HEK293 (cell line): ENCODE data around the gene OGFOD1.

Source experiments
- CTCF ChIA-PET: fragments of 350-600 bp; formaldehyde crosslinking; extraction: SDS; loops from one replicate; lab custom pipeline; 2021; ENCODE audit warnings: antibody characterized with exemption; lab: Yijun Ruan, JAX
- POLR2A ChIA-PET: fragments of 300-600 bp; formaldehyde crosslinking; extraction: SDS; loops from one replicate; lab custom pipeline; 2020; ENCODE audit warnings: antibody characterized with exemption, inconsistent platforms; lab: Yijun Ruan, JAX
- H3K27ac ChIP-seq: fragments of 200-500 bp; sonication (Bioruptor generic); 2 replicates; pipeline ENCODE4 v1.5.1; 2014; ENCODE audit warnings: low read depth, low read length, control low read depth, inconsistent platforms; ENCODE audit errors: extremely low read depth
- H3K36me3 ChIP-seq, 2 experiments: fragments of 200-500 bp in 1 of 2; sonication (Bioruptor generic) in 1 of 2; 1 replicate in 1 of 2; 2 replicates in 1 of 2; pipeline ENCODE4 v1.5.1; 2014 to 2017; ENCODE audit warnings: inconsistent platforms in 2 of 2, low read length in 2 of 2; ENCODE audit not compliant: control insufficient read depth in 2 of 2, insufficient read depth in 1 of 2
- H3K4me1 ChIP-seq: fragments of 200-500 bp; sonication (Bioruptor generic); 2 replicates; pipeline ENCODE4 v1.5.1; 2014; ENCODE audit warnings: mild to moderate bottlenecking, low read length, inconsistent platforms; ENCODE audit not compliant: control insufficient read depth, insufficient read depth
- H3K4me3 ChIP-seq: 2 replicates; pipeline ENCODE4 v1.5.1; 2011; ENCODE audit warnings: low read depth, mild to moderate bottlenecking, control low read depth, low read length, moderate library complexity
- H3K9me3 ChIP-seq: fragments of 200-500 bp; sonication (Bioruptor generic); 2 replicates; pipeline ENCODE4 v1.5.1; 2014; ENCODE audit warnings: low read depth, low read length, inconsistent platforms; ENCODE audit not compliant: control insufficient read depth, insufficient read depth
- FEZF1 ChIP-seq: fragments of 450-650 bp; formaldehyde crosslinking; IDR thresholded peaks from 2 replicates; pipeline ENCODE4 v1.5.1; 2016; ENCODE audit warnings: missing biosample characterization, missing genetic modification characterization
- HIC1 ChIP-seq: fragments of 450-650 bp; formaldehyde crosslinking; IDR thresholded peaks from 2 replicates; pipeline ENCODE4 v1.5.1; 2016; ENCODE audit warnings: missing biosample characterization, missing genetic modification characterization
- KLF1 ChIP-seq: fragments of 450-650 bp; formaldehyde crosslinking; IDR thresholded peaks from 2 replicates; pipeline ENCODE4 v1.5.1; 2016; ENCODE audit warnings: missing biosample characterization, missing genetic modification characterization
- PRDM6 ChIP-seq: fragments of 450-650 bp; formaldehyde crosslinking; IDR thresholded peaks from 2 replicates; pipeline ENCODE4 v1.5.1; 2017; ENCODE audit warnings: missing biosample characterization, missing genetic modification characterization
- ZBTB17 ChIP-seq: fragments of 450-650 bp; formaldehyde crosslinking; IDR thresholded peaks from 2 replicates; pipeline ENCODE4 v1.5.1; 2016; ENCODE audit warnings: missing biosample characterization, missing genetic modification characterization
- ZBTB49 ChIP-seq: fragments of 450-650 bp; formaldehyde crosslinking; IDR thresholded peaks from 2 replicates; pipeline ENCODE4 v1.5.1; 2016; ENCODE audit warnings: missing biosample characterization, missing genetic modification characterization, low read depth
- ZIC2 ChIP-seq: fragments of 450-650 bp; formaldehyde crosslinking; IDR thresholded peaks from 2 replicates; pipeline ENCODE4 v1.5.1; 2016; ENCODE audit warnings: missing biosample characterization, missing genetic modification characterization
- ZNF140 ChIP-seq: fragments of 450-650 bp; formaldehyde crosslinking; IDR thresholded peaks from 2 replicates; pipeline ENCODE4 v1.5.1; 2016; ENCODE audit warnings: missing biosample characterization, missing genetic modification characterization
- ZNF404 ChIP-seq: fragments of 450-650 bp; formaldehyde crosslinking; IDR thresholded peaks from 2 replicates; pipeline ENCODE4 v1.5.1; 2017; ENCODE audit warnings: missing biosample characterization, missing genetic modification characterization
- ZNF449 ChIP-seq: fragments of 450-650 bp; formaldehyde crosslinking; IDR thresholded peaks from 2 replicates; pipeline ENCODE4 v1.5.1; 2017; ENCODE audit warnings: missing biosample characterization, mild to moderate bottlenecking, missing genetic modification characterization, moderate library complexity
- ZNF473 ChIP-seq: fragments of 450-650 bp; formaldehyde crosslinking; IDR thresholded peaks from 2 replicates; pipeline ENCODE4 v1.5.1; 2017; ENCODE audit warnings: missing biosample characterization, missing genetic modification characterization
- ZNF623 ChIP-seq: fragments of 450-650 bp; formaldehyde crosslinking; IDR thresholded peaks from 2 replicates; pipeline ENCODE4 v1.5.1; 2016; ENCODE audit warnings: missing biosample characterization, missing genetic modification characterization
- ZNF658 ChIP-seq: fragments of 450-650 bp; formaldehyde crosslinking; IDR thresholded peaks from 2 replicates; pipeline ENCODE4; 2016; ENCODE audit warnings: missing biosample characterization, missing genetic modification characterization
- ZNF664 ChIP-seq: fragments of 450-650 bp; formaldehyde crosslinking; IDR thresholded peaks from 2 replicates; pipeline ENCODE4 v1.5.1; 2016; ENCODE audit warnings: missing biosample characterization, missing genetic modification characterization
- ZNF692 ChIP-seq: fragments of 450-650 bp; formaldehyde crosslinking; IDR thresholded peaks from 2 replicates; pipeline ENCODE4 v1.5.1; 2016; ENCODE audit warnings: missing biosample characterization, missing genetic modification characterization
- ZSCAN16 ChIP-seq: fragments of 450-650 bp; formaldehyde crosslinking; IDR thresholded peaks from 2 replicates; pipeline ENCODE4 v1.5.1; 2016; ENCODE audit warnings: missing biosample characterization, missing genetic modification characterization

The OGFOD1 gene

GRCh38 chr16:56470232-56470631 lies 18.9 kb downstream of the OGFOD1 start (continued):
- TF ChIP-seq ZNF449 (tag by site-specific recombination): no peak
- TF ChIP-seq ZNF623: no peak
- no peak for TF ChIP-seq ZBTB17 (tag by site-specific recombination)
- TF ChIP-seq ZNF140 (tag by site-specific recombination): no peak
- TF ChIP-seq ZNF692 (tag by site-specific recombination): no peak
- no peak for TF ChIP-seq ZNF658 (tag by site-specific recombination)
- no peak for TF ChIP-seq KLF1 (tag by site-specific recombination)
- TF ChIP-seq ZNF473 (tag by site-specific recombination): no peak
- no peak for TF ChIP-seq ZSCAN16

- Histone ChIP-seq H3K4me3 (no peak overlapping the region), H3K4me1 (no peaks in the 10 kb centered on the region), H3K36me3 (peaks cover 67 to 94% of the 10 kb centered on the region in 2 experiments), H3K27ac (no peak overlapping the region), H3K9me3 (no peaks in the 10 kb centered on the region)
- CTCF ChIA-PET: interaction anchor here (0.6 kb wide), 1 partner anchor 1882 kb away, joined by 4 read pairs; no protein-coding TSS in a partner anchor
- POLR2A ChIA-PET: no interaction called here
- TF ChIP-seq ZNF664 (tag by site-specific recombination) (peak; percentile 84), ZNF404 (tag by site-specific recombination) (no peak), ZBTB49 (tag by site-specific recombination) (no peak)
These were observed 19.3 kb downstream of the OGFOD1 start for GRCh38 chr16:56470666-56471065.

- POLR2A ChIA-PET: no interaction called here
- H3K9me3 ChIP-seq: no peaks in the 10 kb centered on the region
- CTCF ChIA-PET: no interaction called here
- no peak overlapping the region for H3K4me3 ChIP-seq
- no peak overlapping the region for H3K27ac ChIP-seq
- H3K36me3 ChIP-seq: peaks cover 57 to 90% of the 10 kb centered on the region in 2 experiments
- 0 out of 2 replicates have a peak, but pooled peaks have one; percentile 21 for TF ChIP-seq PRDM6 (tag by site-specific recombination)
- no peak for TF ChIP-seq HIC1
- TF ChIP-seq ZIC2 (tag by site-specific recombination): peak; percentile 53
- TF ChIP-seq FEZF1 (tag by site-specific recombination): peak; percentile 60
- TF ChIP-seq, all 188 proteins: peak for 3
- no peaks in the 10 kb centered on the region; the same call in 1 of the 2 replicates for H3K4me1 ChIP-seq
These were observed 23.8 kb downstream of the OGFOD1 start for GRCh38 chr16:56475201-56475600.
